H9 (cell line): ENCODE data around the gene ZBTB48. TPM values are rescaled to one million over a fixed set of nuclear protein-coding genes. Genes with fewer than 3 reads are reported as not detected.

Source experiments
- DNase-seq: peaks from one replicate; pipeline ENCODE4 v3.0.0-alpha.2; 2017
- H2AFZ ChIP-seq: one replicate; pipeline ENCODE4 v1.6.1; 2013; ENCODE audit warnings: mild to moderate bottlenecking, low read length, control low read depth, moderate library complexity
- H2AK5ac ChIP-seq: 2 replicates; pipeline ENCODE4 v1.6.1; 2013; ENCODE audit warnings: low read length, control low read depth, mixed read lengths; ENCODE audit not compliant: insufficient read length
- H2BK120ac ChIP-seq: one replicate; pipeline ENCODE4 v1.6.1; 2013; ENCODE audit warnings: low read depth, mild to moderate bottlenecking, low read length, control low read depth, inconsistent platforms; ENCODE audit not compliant: poor library complexity, severe bottlenecking
- H2BK12ac ChIP-seq: 2 replicates; pipeline ENCODE4 v1.6.1; 2013; ENCODE audit warnings: low read length, control low read depth, mixed read lengths, low read depth; ENCODE audit not compliant: insufficient read length
- H2BK15ac ChIP-seq: 2 replicates; pipeline ENCODE4 v1.6.1; 2013; ENCODE audit warnings: low read depth, low read length, control low read depth
- H2BK20ac ChIP-seq: one replicate; pipeline ENCODE4 v1.6.1; 2013; ENCODE audit warnings: low read depth, mild to moderate bottlenecking, low read length, control low read depth, inconsistent platforms; ENCODE audit not compliant: poor library complexity, severe bottlenecking
- H2BK5ac ChIP-seq: 2 replicates; pipeline ENCODE4 v1.6.1; 2013; ENCODE audit warnings: low read length, control low read depth, mixed read lengths; ENCODE audit not compliant: insufficient read length
- H3K14ac ChIP-seq: 2 replicates; pipeline ENCODE4 v1.6.1; 2013; ENCODE audit warnings: low read length, control low read depth; ENCODE audit not compliant: insufficient read depth
- H3K18ac ChIP-seq: 2 replicates; pipeline ENCODE4 v1.6.1; 2013; ENCODE audit warnings: low read depth, mild to moderate bottlenecking, mixed read lengths, low read length, control low read depth; ENCODE audit not compliant: insufficient read length
- H3K23ac ChIP-seq: 2 replicates; pipeline ENCODE4 v1.6.1; 2013; ENCODE audit warnings: low read length, control low read depth, mixed read lengths, low read depth; ENCODE audit not compliant: insufficient read length
- H3K23me2 ChIP-seq: 2 replicates; pipeline ENCODE4 v1.6.1; 2013; ENCODE audit warnings: low read depth, mild to moderate bottlenecking, mixed read lengths, low read length, control low read depth; ENCODE audit not compliant: insufficient read length, poor library complexity, severe bottlenecking
- H3K27ac ChIP-seq: 2 replicates; pipeline ENCODE4 v1.5.1; 2013; ENCODE audit warnings: low read length, control low read depth, mixed read lengths, low read depth; ENCODE audit not compliant: insufficient read length
- H3K27me3 ChIP-seq: 2 replicates; pipeline ENCODE4 v1.6.1; 2013; ENCODE audit warnings: low read length, control low read depth, inconsistent platforms; ENCODE audit not compliant: insufficient read depth
- H3K4ac ChIP-seq: 2 replicates; pipeline ENCODE4 v1.6.1; 2013; ENCODE audit warnings: low read depth, mild to moderate bottlenecking, control low read depth, inconsistent platforms, low read length, moderate library complexity
- H3K4me1 ChIP-seq: 2 replicates; pipeline ENCODE4 v1.6.1; 2013; ENCODE audit warnings: low read length, control low read depth, inconsistent platforms; ENCODE audit not compliant: insufficient read depth
- H3K4me2 ChIP-seq: 2 replicates; pipeline ENCODE4 v1.6.1; 2013; ENCODE audit warnings: low read length, control low read depth, mixed read lengths; ENCODE audit not compliant: insufficient read length, insufficient read depth
- H3K56ac ChIP-seq: 2 replicates; pipeline ENCODE4 v1.6.1; 2013; ENCODE audit warnings: low read depth, mild to moderate bottlenecking, mixed read lengths, low read length, control low read depth; ENCODE audit not compliant: insufficient read length
- H3K79me1 ChIP-seq: 2 replicates; pipeline ENCODE4 v1.6.1; 2013; ENCODE audit warnings: low read depth, mild to moderate bottlenecking, moderate library complexity, low read length, control low read depth, inconsistent platforms; ENCODE audit not compliant: insufficient read depth, poor library complexity, severe bottlenecking
- H3K79me2 ChIP-seq: 2 replicates; pipeline ENCODE4 v1.6.1; 2013; ENCODE audit warnings: low read length, control low read depth, inconsistent platforms; ENCODE audit not compliant: insufficient read depth
- H3K9ac ChIP-seq: 2 replicates; pipeline ENCODE4 v1.6.1; 2013; ENCODE audit warnings: low read length, control low read depth, mixed read lengths; ENCODE audit not compliant: insufficient read length; ENCODE audit errors: extremely low read depth
- H3K9me3 ChIP-seq: one replicate; pipeline ENCODE4 v1.6.1; 2013; ENCODE audit warnings: low read depth, low read length, inconsistent platforms; ENCODE audit not compliant: control insufficient read depth
- H3T11ph ChIP-seq: one replicate; pipeline ENCODE4 v1.6.1; 2013; ENCODE audit warnings: mild to moderate bottlenecking, low read length, control low read depth, inconsistent platforms
- H4K20me1 ChIP-seq: one replicate; pipeline ENCODE4 v1.6.1; 2013; ENCODE audit not compliant: control insufficient read depth, insufficient read length, insufficient read depth
- H4K5ac ChIP-seq: 2 replicates; pipeline ENCODE4 v1.6.1; 2013; ENCODE audit warnings: low read depth, mild to moderate bottlenecking, mixed read lengths, low read length, control low read depth; ENCODE audit not compliant: insufficient read length
- H4K8ac ChIP-seq: replicated peaks from 2 replicates; pipeline ENCODE4 v1.6.1; 2013; ENCODE audit warnings: low read length, control low read depth, mixed read lengths, low read depth; ENCODE audit not compliant: insufficient read length
- H4K91ac ChIP-seq: 2 replicates; pipeline ENCODE4 v1.6.1; 2013; ENCODE audit warnings: low read depth, mild to moderate bottlenecking, moderate library complexity, mixed read lengths, low read length, control low read depth; ENCODE audit not compliant: insufficient read length
- H3K27ac Mint-ChIP-seq, 3 experiments: 2 replicates in 2 of 3; 3 replicates in 1 of 3; pipeline ENCODE4 v1.8.0; 2020 to 2021; ENCODE audit warnings: mixed read lengths in 3 of 3, mild to moderate bottlenecking in 1 of 3, moderate library complexity in 1 of 3
- H3K27me3 Mint-ChIP-seq: 2 replicates; pipeline ENCODE4 v1.8.0; 2021; ENCODE audit warnings: low read depth, mild to moderate bottlenecking, moderate library complexity, mixed read lengths
- H3K36me3 Mint-ChIP-seq, 3 experiments: 2 replicates in 2 of 3; 3 replicates in 1 of 3; pipeline ENCODE4 v1.8.0; 2020 to 2021; ENCODE audit warnings: low read depth in 3 of 3, mixed read lengths in 3 of 3; ENCODE audit not compliant: insufficient read depth in 1 of 3
- H3K4me1 Mint-ChIP-seq, 2 experiments: 2 replicates each; pipeline ENCODE4 v1.8.0; 2020; ENCODE audit warnings: mixed read lengths in 2 of 2
- H3K4me3 Mint-ChIP-seq, 2 experiments: 2 replicates in 1 of 2; 3 replicates in 1 of 2; pipeline ENCODE4 v1.8.0; 2020 to 2021; ENCODE audit warnings: mild to moderate bottlenecking in 2 of 2, mixed read lengths in 2 of 2, moderate library complexity in 1 of 2
- H3K9me3 Mint-ChIP-seq, 2 experiments: 2 replicates in 1 of 2; 3 replicates in 1 of 2; pipeline ENCODE4 v1.8.0; 2020; ENCODE audit warnings: mild to moderate bottlenecking in 2 of 2, mixed read lengths in 2 of 2, moderate library complexity in 1 of 2
- WGBS: extraction: QIAGEN DNeasy Blood & Tissue Kit; methylation state at CpG from one replicate; pipeline ENCODE4 v1.1.7; 2013; ENCODE audit warnings: missing lambda C conversion rate, low lambda C conversion rate, mixed read lengths; ENCODE audit not compliant: insufficient read length; ENCODE audit errors: extremely low coverage; 5-methylcytosine and 5-hydroxymethylcytosine counted together
- total RNA-seq: library from RNA; stranded (reverse); gene quantifications from 2 replicates; pipeline ENCODE4 v1.2.1, GENCODE V29; 2021
- TF ChIP-seq, protein P1 (sequence below): fragments of 200-600 bp; sonication (generic); conservative IDR thresholded peaks from 3 replicates; pipeline ENCODE4 v1.8.0; 2021; ENCODE audit warnings: antibody characterized with exemption, mild to moderate bottlenecking

Gene ZBTB48
- total RNA-seq, 1 experiment from 2014 or later = 33.2 TPM

DNA sequence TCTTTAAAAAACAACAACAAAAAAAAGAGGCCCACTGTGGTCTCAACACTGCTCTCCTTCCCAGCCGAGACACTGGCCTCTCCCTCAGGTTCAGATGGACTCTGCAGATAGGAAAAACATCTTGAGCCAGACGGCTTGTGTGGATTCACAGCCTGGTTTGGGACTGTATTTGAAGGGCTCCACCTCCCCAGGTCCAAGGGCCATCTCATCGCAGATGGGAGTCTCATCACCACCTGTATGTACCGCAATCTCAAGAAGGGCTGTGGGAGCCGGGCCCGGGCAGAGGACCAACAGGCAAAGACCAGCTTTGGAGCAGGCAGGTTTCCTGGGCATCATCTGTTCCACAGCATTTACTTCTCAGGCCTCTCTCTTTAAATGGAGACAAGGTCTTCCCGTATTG, 10.3 kb downstream of the ZBTB48 start:
- H3K9ac ChIP-seq = no peak overlapping the region
- H2AK5ac ChIP-seq = no peak overlapping the region
- H3K23ac ChIP-seq = no peak overlapping the region
- H3K79me2 ChIP-seq = no peaks in the 10 kb centered on the region
- no peak overlapping the region for H2BK20ac ChIP-seq
- no peaks in the 10 kb centered on the region for H3K9me3 ChIP-seq
- H3K27me3 ChIP-seq = no peaks in the 10 kb centered on the region
- H2BK12ac ChIP-seq = no peak overlapping the region
- WGBS = no CpG with 5 or more reads among the region's 7 CpGs
- H3K4ac ChIP-seq = no peak overlapping the region
- H3K14ac ChIP-seq = no peak overlapping the region
- H3K23me2 ChIP-seq = no peaks in the 10 kb centered on the region
- H3K56ac ChIP-seq = no peak overlapping the region
- no peak overlapping the region for H3K4me2 ChIP-seq
- H4K5ac ChIP-seq = no peak overlapping the region
- Mint-ChIP-seq H3K4me1 (no peaks in the 10 kb centered on the region), H3K27me3 (no peaks in the 10 kb centered on the region), H3K4me3 (no peak overlapping the region), H3K27ac (no peak overlapping the region), H3K9me3 (no peaks in the 10 kb centered on the region), H3K36me3 (peaks cover 13 to 52% (median 44%) of the 10 kb centered on the region in 3 experiments; a peak in 6 of 7 replicates)
- no peak overlapping the region for H2BK15ac ChIP-seq
- no peak overlapping the region for H3T11ph ChIP-seq
- H4K91ac ChIP-seq = no peak overlapping the region
- H2AFZ ChIP-seq = no peak overlapping the region
- TF ChIP-seq, protein P1, sequence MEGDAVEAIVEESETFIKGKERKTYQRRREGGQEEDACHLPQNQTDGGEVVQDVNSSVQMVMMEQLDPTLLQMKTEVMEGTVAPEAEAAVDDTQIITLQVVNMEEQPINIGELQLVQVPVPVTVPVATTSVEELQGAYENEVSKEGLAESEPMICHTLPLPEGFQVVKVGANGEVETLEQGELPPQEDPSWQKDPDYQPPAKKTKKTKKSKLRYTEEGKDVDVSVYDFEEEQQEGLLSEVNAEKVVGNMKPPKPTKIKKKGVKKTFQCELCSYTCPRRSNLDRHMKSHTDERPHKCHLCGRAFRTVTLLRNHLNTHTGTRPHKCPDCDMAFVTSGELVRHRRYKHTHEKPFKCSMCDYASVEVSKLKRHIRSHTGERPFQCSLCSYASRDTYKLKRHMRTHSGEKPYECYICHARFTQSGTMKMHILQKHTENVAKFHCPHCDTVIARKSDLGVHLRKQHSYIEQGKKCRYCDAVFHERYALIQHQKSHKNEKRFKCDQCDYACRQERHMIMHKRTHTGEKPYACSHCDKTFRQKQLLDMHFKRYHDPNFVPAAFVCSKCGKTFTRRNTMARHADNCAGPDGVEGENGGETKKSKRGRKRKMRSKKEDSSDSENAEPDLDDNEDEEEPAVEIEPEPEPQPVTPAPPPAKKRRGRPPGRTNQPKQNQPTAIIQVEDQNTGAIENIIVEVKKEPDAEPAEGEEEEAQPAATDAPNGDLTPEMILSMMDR = no peak
- no peak overlapping the region for H2BK120ac ChIP-seq
- H3K27ac ChIP-seq = no peak overlapping the region
- no peaks in the 10 kb centered on the region for H4K20me1 ChIP-seq
- no peak for DNase-seq
- no peak overlapping the region for H2BK5ac ChIP-seq
- H3K18ac ChIP-seq = no peak overlapping the region
- H3K79me1 ChIP-seq = no peaks in the 10 kb centered on the region
- H4K8ac ChIP-seq = no peak overlapping the region
- no peaks in the 10 kb centered on the region for H3K4me1 ChIP-seq
